GM12801 (cell line): ENCODE data around the gene VWA8.

Experiments
- TF ChIP-seq, protein P1 (sequence below): IDR thresholded peaks from one replicate; pipeline ENCODE4 v1.5.1; 2011; ENCODE audit warnings: control low read depth; ENCODE audit not compliant: insufficient read length; ENCODE audit errors: extremely low read depth

Gene VWA8

DNA sequence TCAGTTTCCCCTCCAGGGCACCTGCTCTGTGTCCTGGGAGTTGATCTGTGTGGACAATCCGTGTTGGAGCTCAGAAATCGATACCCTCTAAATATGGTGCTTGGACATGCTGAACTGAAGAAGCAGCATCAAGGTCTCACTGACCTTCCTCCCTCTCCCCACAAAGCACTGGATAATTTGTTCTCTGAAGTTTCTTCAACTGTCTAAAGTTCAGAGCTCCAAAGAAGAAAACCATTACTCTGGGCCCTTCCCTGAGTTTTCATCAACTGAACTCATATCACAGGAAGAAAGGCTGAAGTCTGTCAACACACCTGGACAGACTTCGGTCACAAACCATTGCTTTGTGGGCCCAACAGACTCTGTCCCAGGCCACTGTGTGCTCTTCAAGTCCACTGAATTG lies 371.5 kb downstream of the VWA8 start:
- TF ChIP-seq, protein P1, sequence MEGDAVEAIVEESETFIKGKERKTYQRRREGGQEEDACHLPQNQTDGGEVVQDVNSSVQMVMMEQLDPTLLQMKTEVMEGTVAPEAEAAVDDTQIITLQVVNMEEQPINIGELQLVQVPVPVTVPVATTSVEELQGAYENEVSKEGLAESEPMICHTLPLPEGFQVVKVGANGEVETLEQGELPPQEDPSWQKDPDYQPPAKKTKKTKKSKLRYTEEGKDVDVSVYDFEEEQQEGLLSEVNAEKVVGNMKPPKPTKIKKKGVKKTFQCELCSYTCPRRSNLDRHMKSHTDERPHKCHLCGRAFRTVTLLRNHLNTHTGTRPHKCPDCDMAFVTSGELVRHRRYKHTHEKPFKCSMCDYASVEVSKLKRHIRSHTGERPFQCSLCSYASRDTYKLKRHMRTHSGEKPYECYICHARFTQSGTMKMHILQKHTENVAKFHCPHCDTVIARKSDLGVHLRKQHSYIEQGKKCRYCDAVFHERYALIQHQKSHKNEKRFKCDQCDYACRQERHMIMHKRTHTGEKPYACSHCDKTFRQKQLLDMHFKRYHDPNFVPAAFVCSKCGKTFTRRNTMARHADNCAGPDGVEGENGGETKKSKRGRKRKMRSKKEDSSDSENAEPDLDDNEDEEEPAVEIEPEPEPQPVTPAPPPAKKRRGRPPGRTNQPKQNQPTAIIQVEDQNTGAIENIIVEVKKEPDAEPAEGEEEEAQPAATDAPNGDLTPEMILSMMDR: no peak

DNA sequence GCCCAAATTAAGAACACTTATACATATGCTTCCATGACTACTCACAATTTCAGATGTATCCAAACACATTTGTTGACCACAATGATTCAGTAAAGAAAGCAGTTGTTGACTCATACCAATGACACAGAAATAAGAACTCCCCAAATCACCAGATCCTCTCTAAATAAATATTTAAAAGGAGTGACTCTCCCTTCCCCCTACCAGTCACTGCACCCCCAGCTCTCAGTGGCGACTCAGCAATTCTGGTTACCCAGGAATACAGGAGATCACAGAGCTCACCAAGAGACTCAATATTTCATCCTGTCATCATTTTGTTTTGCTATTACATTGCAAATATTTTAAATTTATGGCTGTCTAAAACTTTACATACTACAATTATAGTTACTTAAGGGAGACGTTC lies 372.0 kb downstream of the VWA8 start:
- TF ChIP-seq, protein P1: no peak

GRCh38 chr13:41588448-41588847 lies 372.5 kb downstream of the VWA8 start:
- TF ChIP-seq, protein P1: no peak

- TF ChIP-seq, protein P1: no peak
These were observed 373.4 kb downstream of the VWA8 start for GRCh38 chr13:41587490-41587889.

DNA sequence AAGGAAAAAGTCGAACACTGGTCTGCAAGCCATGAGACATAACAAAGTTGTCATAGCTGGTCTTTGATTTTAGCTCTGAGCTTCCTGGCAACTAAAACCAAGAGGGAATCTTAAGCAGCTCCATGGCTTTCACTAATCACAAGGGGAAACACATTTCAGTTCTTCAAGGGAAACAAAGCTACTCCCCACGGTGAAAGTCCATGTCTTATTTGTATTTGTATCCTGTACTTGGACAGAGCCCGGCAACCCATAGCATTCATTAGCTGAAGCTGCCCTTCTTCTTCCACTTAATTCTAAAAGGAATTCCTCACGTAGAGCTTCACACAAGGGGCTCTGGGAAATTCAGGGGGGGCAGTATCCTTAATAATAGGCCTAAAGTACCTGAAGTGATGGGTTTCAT lies 374.7 kb downstream of the VWA8 start:
- TF ChIP-seq, protein P1: no peak

- TF ChIP-seq, protein P1: no peak
These were observed 378.9 kb downstream of the VWA8 start for GRCh38 chr13:41582027-41582463.

- TF ChIP-seq, protein P1: no peak
These were observed 380.6 kb downstream of the VWA8 start for GRCh38 chr13:41580345-41580744.

- TF ChIP-seq, protein P1: no peak
These were observed 381.0 kb downstream of the VWA8 start for GRCh38 chr13:41579881-41580280.
